SK-N-SH (cell line): ENCODE data around the gene CDK13.
A peak's percentile ranks its signal among the peaks of the same experiment; 100 is the strongest.

Source experiments
- CHD2 ChIP-seq: fragments of 150-350 bp; IDR thresholded peaks from 2 replicates; pipeline ENCODE4 v1.6.1; 2018; ENCODE audit warnings: low read length; ENCODE audit not compliant: partially characterized antibody
- EZH2phosphoT487 ChIP-seq: fragments of 200-600 bp; sonication (generic); IDR thresholded peaks from 2 replicates; pipeline ENCODE4 v1.6.1; 2017; ENCODE audit warnings: low read depth, mixed run types, mild to moderate bottlenecking, antibody characterized with exemption, moderate library complexity, borderline replicate concordance
- FOSL2 ChIP-seq: IDR thresholded peaks from 2 replicates; pipeline ENCODE4 v1.4.0; 2012; ENCODE audit warnings: low read depth, mild to moderate bottlenecking, moderate library complexity, borderline replicate concordance
- FOXJ3 ChIP-seq: sonication (generic); formaldehyde crosslinking; IDR thresholded peaks from 2 replicates; pipeline ENCODE4 v1.5.1; 2020; ENCODE audit warnings: mild to moderate bottlenecking, missing genetic modification reagents
- FOXM1 ChIP-seq: IDR thresholded peaks from 2 replicates; pipeline ENCODE4 v1.4.0; 2012; ENCODE audit warnings: low read depth, mild to moderate bottlenecking
- GATA2 ChIP-seq: sonication (generic); formaldehyde crosslinking; IDR thresholded peaks from 2 replicates; pipeline ENCODE4 v1.5.0; 2020; ENCODE audit warnings: mild to moderate bottlenecking, missing genetic modification reagents
- POLR2AphosphoS5 ChIP-seq: IDR thresholded peaks from 2 replicates; pipeline ENCODE4 v1.6.1; 2012; ENCODE audit warnings: low read depth, low read length
- RAD21 ChIP-seq: IDR thresholded peaks from 2 replicates; pipeline ENCODE4 v1.6.1; 2012; ENCODE audit warnings: mild to moderate bottlenecking, low read length
- RFX5 ChIP-seq: IDR thresholded peaks from 2 replicates; pipeline ENCODE4 v1.6.1; 2012; ENCODE audit warnings: mild to moderate bottlenecking, improper control_type of control experiment, low read length
- TCF12 ChIP-seq: IDR thresholded peaks from 2 replicates; pipeline ENCODE4 v1.4.0; 2012
- YY1 ChIP-seq: IDR thresholded peaks from 2 replicates; pipeline ENCODE4 v1.4.0; 2012; ENCODE audit warnings: low read depth, mild to moderate bottlenecking
- TF ChIP-seq, protein P1 (sequence below): fragments of 200-600 bp; sonication (generic); IDR thresholded peaks from 2 replicates; pipeline ENCODE4 v1.6.1; 2017; ENCODE audit warnings: antibody characterized with exemption, mild to moderate bottlenecking, moderate library complexity

DNA sequence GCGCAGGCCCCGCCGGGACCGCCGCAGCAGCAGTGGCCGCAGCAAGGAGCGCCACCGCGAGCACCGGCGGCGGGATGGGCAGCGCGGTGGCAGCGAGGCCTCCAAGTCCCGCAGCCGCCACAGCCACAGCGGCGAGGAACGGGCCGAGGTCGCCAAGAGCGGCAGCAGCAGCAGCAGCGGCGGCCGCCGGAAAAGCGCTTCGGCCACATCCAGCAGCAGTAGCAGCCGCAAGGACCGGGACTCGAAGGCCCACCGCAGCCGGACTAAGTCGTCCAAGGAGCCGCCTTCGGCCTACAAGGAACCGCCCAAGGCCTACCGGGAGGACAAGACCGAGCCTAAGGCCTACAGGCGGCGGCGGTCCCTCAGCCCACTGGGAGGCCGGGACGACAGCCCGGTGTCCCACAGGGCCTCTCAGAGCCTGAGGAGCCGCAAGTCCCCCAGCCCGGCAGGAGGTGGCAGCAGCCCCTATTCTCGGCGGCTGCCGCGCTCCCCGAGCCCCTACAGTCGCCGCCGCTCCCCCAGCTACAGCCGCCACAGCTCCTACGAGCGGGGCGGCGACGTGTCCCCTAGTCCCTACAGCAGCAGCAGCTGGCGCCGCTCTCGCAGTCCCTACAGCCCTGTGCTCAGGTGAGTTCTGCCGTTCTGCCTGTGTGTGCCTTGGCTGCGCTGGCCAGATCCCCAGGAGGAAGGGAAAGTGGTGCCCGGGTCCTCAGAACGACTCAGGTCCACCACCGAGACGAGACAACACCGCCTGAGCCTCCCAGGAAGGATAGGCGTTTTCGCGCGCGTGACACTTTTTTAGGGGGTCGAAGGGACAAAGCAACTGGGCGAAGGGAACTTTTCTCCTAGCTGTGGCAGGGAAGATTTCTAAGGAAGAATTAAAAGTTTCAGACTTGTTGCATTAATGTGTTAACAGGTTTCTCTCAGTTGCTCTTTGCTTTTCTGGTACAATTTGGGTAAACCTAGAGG, 1.5 kb downstream of the CDK13 start:
- TF ChIP-seq, protein P1, sequence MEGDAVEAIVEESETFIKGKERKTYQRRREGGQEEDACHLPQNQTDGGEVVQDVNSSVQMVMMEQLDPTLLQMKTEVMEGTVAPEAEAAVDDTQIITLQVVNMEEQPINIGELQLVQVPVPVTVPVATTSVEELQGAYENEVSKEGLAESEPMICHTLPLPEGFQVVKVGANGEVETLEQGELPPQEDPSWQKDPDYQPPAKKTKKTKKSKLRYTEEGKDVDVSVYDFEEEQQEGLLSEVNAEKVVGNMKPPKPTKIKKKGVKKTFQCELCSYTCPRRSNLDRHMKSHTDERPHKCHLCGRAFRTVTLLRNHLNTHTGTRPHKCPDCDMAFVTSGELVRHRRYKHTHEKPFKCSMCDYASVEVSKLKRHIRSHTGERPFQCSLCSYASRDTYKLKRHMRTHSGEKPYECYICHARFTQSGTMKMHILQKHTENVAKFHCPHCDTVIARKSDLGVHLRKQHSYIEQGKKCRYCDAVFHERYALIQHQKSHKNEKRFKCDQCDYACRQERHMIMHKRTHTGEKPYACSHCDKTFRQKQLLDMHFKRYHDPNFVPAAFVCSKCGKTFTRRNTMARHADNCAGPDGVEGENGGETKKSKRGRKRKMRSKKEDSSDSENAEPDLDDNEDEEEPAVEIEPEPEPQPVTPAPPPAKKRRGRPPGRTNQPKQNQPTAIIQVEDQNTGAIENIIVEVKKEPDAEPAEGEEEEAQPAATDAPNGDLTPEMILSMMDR: peak; percentile 45
- peak; percentile 66 for TF ChIP-seq RAD21
- TF ChIP-seq FOSL2: no peak
- TF ChIP-seq CHD2: no peak
- no peak for TF ChIP-seq TCF12
- TF ChIP-seq GATA2: no peak
- TF ChIP-seq RFX5: no peak
- TF ChIP-seq EZH2phosphoT487: no peak
- no peak for TF ChIP-seq YY1
- TF ChIP-seq FOXM1: no peak
- 0 out of 2 replicates have a peak, but pooled peaks have one; percentile 16 for TF ChIP-seq FOXJ3 (CRISPR knock-in tag)
- TF ChIP-seq POLR2AphosphoS5: no peak
